Stomach (tissue), 9 donors: Measurements from ENCODE around the gene RAB1A. TPM values are rescaled to one million over a fixed set of nuclear protein-coding genes. Genes with fewer than 3 reads are reported as not detected.
"Not testable (repeated sequence)": the region's sequence is repeated elsewhere in the genome, so short reads cannot be mapped to it uniquely, and the experiment has no call there.

ENCODE experiments used
- DNase-seq, 2 donors: peaks; one replicate each; pipeline versions ENCODE4 v3.0.0 to v3.0.0-alpha.2; 2013 to 2019
- H3K27ac ChIP-seq, 5 donors: fragments of 200-600 bp in 4 of 5; sonication (generic) in 4 of 5; one replicate each; pipeline ENCODE4 v1.5.1; 2013 to 2019; ENCODE audit warnings: mild to moderate bottlenecking in 1 of 5, moderate library complexity in 1 of 5
- H3K27me3 ChIP-seq, 3 donors: fragments of 200-600 bp; sonication (generic); one replicate each; pipeline ENCODE4 v1.5.1; 2017 to 2019; ENCODE audit warnings: mixed run types in 1 of 3
- H3K36me3 ChIP-seq, 4 donors: fragments of 200-600 bp; sonication (generic); 1 replicate in 3 of 4; 2 replicates in 1 of 4; pipeline ENCODE4 v1.5.1; 2016 to 2019
- H3K4me1 ChIP-seq, 4 donors: fragments of 200-600 bp; sonication (generic); one replicate each; pipeline ENCODE4 v1.5.1; 2016 to 2019
- H3K4me3 ChIP-seq, 4 donors: fragments of 200-600 bp; sonication (generic) in 3 of 4; one replicate each; pipeline ENCODE4 v1.5.1; 2016 to 2019; ENCODE audit warnings: mild to moderate bottlenecking in 1 of 4
- H3K9me3 ChIP-seq, 4 donors: fragments of 200-600 bp; sonication (generic); one replicate each; pipeline ENCODE4 v1.5.1; 2016 to 2019
- CTCF ChIP-seq, 7 experiments: fragments of 450-650 bp in 4 of 7; fragments of 200-600 bp in 3 of 7; sonication (generic) in 3 of 7; IDR thresholded peaks; one replicate each; pipeline ENCODE4 v1.5.1; 2016 to 2019; ENCODE audit warnings: antibody characterized with exemption in 7 of 7, control low read depth in 2 of 7, mild to moderate bottlenecking in 1 of 7
- EP300 ChIP-seq: sonication (generic); formaldehyde crosslinking; IDR thresholded peaks from one replicate; pipeline ENCODE4 v1.6.1; 2017; ENCODE audit warnings: antibody characterized with exemption
- POLR2A ChIP-seq, 4 donors: fragments of 450-650 bp; IDR thresholded peaks; one replicate each; pipeline ENCODE4 v1.6.1; 2016; ENCODE audit warnings: antibody characterized with exemption in 4 of 4, control low read depth in 2 of 4, mild to moderate bottlenecking in 1 of 4, moderate library complexity in 1 of 4
- POLR2AphosphoS5 ChIP-seq, 3 donors: sonication (generic); formaldehyde crosslinking; IDR thresholded peaks; one replicate each; pipeline ENCODE4 v1.6.1; 2016; ENCODE audit warnings: antibody characterized with exemption in 3 of 3
- WGBS, 5 donors: extraction: QIAGEN DNeasy Blood & Tissue Kit in 3 of 5; methylation state at CpG; one replicate each; pipeline versions ENCODE4 v1.1.5 to v1.1.7; 2013 to 2018; 5-methylcytosine and 5-hydroxymethylcytosine counted together
- intact Hi-C: fragments of 100-400 bp; cut with DNase I; formaldehyde crosslinking; loops from one replicate; pipeline ENCODE4 v1.15.1; 2023; ENCODE audit warnings: low total_unique reads
- polyA plus RNA-seq, 3 donors: library from polyadenylated mRNA; stranded (reverse); fragments of 200-250 nt; gene quantifications; one replicate each; pipeline ENCODE4 v1.2.3, GENCODE V29; 2013
- total RNA-seq, 5 donors: library from RNA; depleted of rRNA; stranded (reverse); fragments of >200 nt; gene quantifications; one replicate each; pipeline versions ENCODE4 v1.1.0 to v1.2.3, GENCODE V29; 2014 to 2016
- donor health status: healthy with polysubstance abuse.
- donor health status: Bipolar disorder and iron deficiency.
- donor health status: healthy.

Gene RAB1A
- total and polyA plus RNA-seq, 8 donors = 58.2 to 160 (median 88.1) TPM

- 9 to 13% (median 11%) methylated on average over 19 of the region's 19 CpGs for WGBS, 5 donors
- H3K4me3 ChIP-seq = peak overlapping the region; percentile 47 to 96 (median 88)
- no peak for TF ChIP-seq POLR2AphosphoS5 (IDR thresholded peaks at IDR 0.05)
- TF ChIP-seq POLR2A (IDR thresholded peaks at IDR 0.05) = no peak
- no peak for TF ChIP-seq EP300
- peak in 1 of 7 experiments; percentile 3 for TF ChIP-seq CTCF (IDR thresholded peaks at IDR 0.05)
- intact Hi-C loops = no loop called here
- H3K27me3 ChIP-seq = no peaks in the 10 kb centered on the region
- no peaks in the 10 kb centered on the region for H3K36me3 ChIP-seq
- H3K9me3 ChIP-seq = no peaks in the 10 kb centered on the region
- peaks cover 25 to 40% (median 36%) of the 10 kb centered on the region in 4 donors for H3K4me1 ChIP-seq
- peak overlapping the region; percentile 86 to 99 (median 98) for H3K27ac ChIP-seq
- DNase-seq = no peak
Observed at GRCh38 chr2:65130664-65131175, 814 bp upstream of the RAB1A start.

DNA sequence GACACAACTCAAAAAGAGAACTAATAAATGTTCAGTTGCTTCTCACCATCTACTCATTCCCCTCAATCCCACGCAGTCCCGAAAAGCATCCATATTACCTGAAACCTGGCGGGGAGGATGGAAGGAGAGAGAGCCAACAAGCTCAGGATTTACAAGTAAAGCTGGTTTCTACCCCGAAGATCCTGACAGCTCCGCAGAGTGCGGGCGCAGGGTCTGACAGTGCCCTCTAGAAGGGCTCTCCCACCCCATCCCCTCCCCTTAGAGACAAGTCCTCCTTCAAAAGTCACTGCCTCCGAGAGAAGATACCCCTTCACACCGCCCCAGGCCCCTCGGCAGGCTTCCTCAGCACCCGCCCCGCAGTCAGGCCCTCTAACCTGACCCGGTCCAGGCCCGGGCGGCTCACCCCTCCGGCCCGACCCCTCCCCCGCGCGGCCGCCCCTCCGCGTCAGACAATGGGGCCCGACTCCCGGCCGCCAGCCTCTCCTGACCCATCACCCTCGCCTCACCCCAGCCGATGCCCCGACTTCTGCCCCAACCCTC is 550 bp downstream of the RAB1A start:
- H3K4me1 ChIP-seq = peaks cover 34 to 53% (median 47%) of the 10 kb centered on the region in 4 donors
- H3K36me3 ChIP-seq = no peaks in the 10 kb centered on the region
- H3K4me3 ChIP-seq = peak overlapping the region; percentile 81 to 96 (median 90)
- H3K27me3 ChIP-seq = no peaks in the 10 kb centered on the region
- peak; percentile 51 to 82 for DNase-seq
- TF ChIP-seq EP300 (no peak), POLR2A (IDR thresholded peaks at IDR 0.05) (no peak), CTCF (IDR thresholded peaks at IDR 0.05) (no peak), POLR2AphosphoS5 (IDR thresholded peaks at IDR 0.05) (no peak)
- no peaks in the 10 kb centered on the region for H3K9me3 ChIP-seq
- intact Hi-C loops = no loop called here
- 0 to 1% (median 1%) methylated on average over 25 to 29 of the region's 29 CpGs for WGBS, 5 donors
- peak overlapping the region; percentile 97 to 99 (median 98) for H3K27ac ChIP-seq

DNA sequence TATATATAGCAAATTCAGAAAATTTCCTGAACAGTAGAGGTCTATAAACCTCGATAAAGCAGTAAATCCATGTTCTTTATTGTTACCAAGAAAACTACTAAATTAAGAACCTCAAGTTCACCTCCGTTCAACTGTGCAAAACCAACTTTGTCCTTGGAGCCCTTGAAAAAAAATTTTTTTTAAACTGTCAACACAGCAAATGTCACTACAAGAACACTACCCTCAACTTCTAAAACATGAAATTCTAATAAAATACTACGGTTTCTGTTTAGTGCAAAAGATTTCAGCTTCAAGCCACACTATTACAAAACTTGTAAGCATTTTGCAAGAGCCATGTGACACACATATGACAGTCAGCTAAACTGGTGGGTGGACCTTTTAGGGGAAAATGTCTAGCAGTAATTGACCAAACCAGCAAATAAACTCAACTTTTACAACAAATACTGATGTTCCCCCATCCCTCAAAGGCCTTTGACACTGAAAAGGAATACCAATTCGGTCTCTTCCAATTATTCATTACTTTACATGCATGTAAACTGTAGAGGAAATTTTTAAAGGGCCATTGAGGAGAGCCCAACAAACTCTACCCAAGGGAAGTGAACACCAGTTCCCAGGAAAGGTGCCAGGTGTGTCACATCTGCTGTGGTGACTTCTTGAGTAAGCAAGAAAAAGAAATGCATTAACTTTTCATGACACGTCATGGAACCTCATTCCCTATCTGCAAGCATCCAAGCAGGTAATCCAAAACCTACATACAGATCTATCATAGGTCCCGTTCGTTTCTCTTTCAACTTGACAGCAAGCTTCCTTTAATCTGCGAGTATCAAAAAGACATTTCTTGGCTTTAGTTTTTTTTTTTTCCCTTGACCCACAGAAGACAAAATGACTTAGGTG is 1.4 kb downstream of the RAB1A start:
- H3K9me3 ChIP-seq = no peaks in the 10 kb centered on the region
- intact Hi-C loops = no loop called here
- H3K27ac ChIP-seq = peak overlapping the region; percentile 50 to 99 (median 98)
- WGBS, 5 donors = 5 to 10% (median 6%) methylated on average over 8 of the region's 8 CpGs
- H3K27me3 ChIP-seq = no peaks in the 10 kb centered on the region
- TF ChIP-seq POLR2AphosphoS5 (IDR thresholded peaks at IDR 0.05) (peak in 2 of 3 donors; percentile 0 to 43), POLR2A (IDR thresholded peaks at IDR 0.05) (no peak)
- H3K4me1 ChIP-seq = peaks cover 42 to 61% (median 54%) of the 10 kb centered on the region in 4 donors
- peak overlapping the region; percentile 81 to 96 (median 90) for H3K4me3 ChIP-seq
- peak; percentile 53 to 71 for DNase-seq
- no peaks in the 10 kb centered on the region for H3K36me3 ChIP-seq

- WGBS, 5 donors = 43 to 55% (median 49%) methylated on average over 7 of the region's 7 CpGs
- intact Hi-C loops, DNase-seq: not testable (repeated sequence)
Observed at GRCh38 chr2:65125457-65125856, 4.4 kb downstream of the RAB1A start.

DNA sequence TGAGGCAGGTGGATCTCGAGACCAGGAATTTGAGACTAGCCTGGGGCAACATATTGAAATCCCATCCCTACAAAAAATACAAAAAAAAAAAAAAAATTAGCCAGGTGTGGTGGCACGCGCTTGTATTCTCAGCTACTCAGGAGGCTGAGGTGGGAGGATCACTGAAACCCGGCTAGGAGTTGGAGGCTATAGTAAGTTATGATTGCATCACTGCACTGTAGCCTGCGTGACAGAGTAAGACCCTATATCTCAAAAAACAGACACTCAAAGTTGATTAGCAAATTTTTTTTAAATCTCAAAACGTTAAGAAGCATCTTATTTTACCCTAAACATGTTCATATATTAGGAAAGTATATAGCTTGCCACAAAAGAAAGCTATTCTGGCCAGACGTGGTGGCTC is 7.6 kb downstream of the RAB1A start:
- H3K4me1 ChIP-seq = peaks cover 52 to 96% (median 73%) of the 10 kb centered on the region in 4 donors
- H3K36me3 ChIP-seq = no peaks in the 10 kb centered on the region
- H3K4me3 ChIP-seq = no peak overlapping the region
- intact Hi-C loops = no loop called here
- DNase-seq = no peak
- no peaks in the 10 kb centered on the region for H3K27me3 ChIP-seq
- no peak for TF ChIP-seq POLR2A (IDR thresholded peaks at IDR 0.05)
- TF ChIP-seq POLR2AphosphoS5 (IDR thresholded peaks at IDR 0.05) = no peak
- no peak for TF ChIP-seq CTCF (IDR thresholded peaks at IDR 0.05)
- TF ChIP-seq EP300 = no peak
- WGBS, 5 donors = 75 to 80% (median 77%) methylated on average over 7 of the region's 7 CpGs
- peak overlapping the region in 1 of 5 donors; percentile 4 for H3K27ac ChIP-seq
- H3K9me3 ChIP-seq = no peaks in the 10 kb centered on the region

More at GRCh38 chr2:65125457-65125856, 4.4 kb downstream of the RAB1A start:
- not testable (repeated sequence) for H3K4me3 ChIP-seq, H3K36me3 ChIP-seq, H3K9me3 ChIP-seq, H3K27me3 ChIP-seq
- H3K4me1 ChIP-seq = peaks cover 48 to 80% (median 61%) of the 10 kb centered on the region in 4 donors
- peak overlapping the region in 3 of 5 donors; percentile 13 to 98 (median 97) for H3K27ac ChIP-seq
